HCT116 (cell line): ENCODE measurements around the gene SDC3. TPM values are rescaled to one million over a fixed set of nuclear protein-coding genes. Genes with fewer than 3 reads are reported as not detected.

Experiments
- ATAC-seq: fragments of 200-7000 bp; cut with Tn5 transposase; 2 replicates; pipeline ENCODE4 v1.9.1; 2020; ENCODE audit warnings: mild to moderate bottlenecking, moderate library complexity
- BruUV-seq: library from RNA; stranded (reverse); fragments of 400-500 nt; replicated peaks from 2 replicates; lab custom pipeline; 2021; lab: Mats Ljungman, UMichigan
- CTCF ChIA-PET: fragments of 300-600 bp; sonication (Branson Sonifier 250); formaldehyde crosslinking; loops from one replicate; lab custom pipeline; 2021; ENCODE audit warnings: antibody characterized with exemption; lab: Charles Lee
- POLR2A ChIA-PET: fragments of 300-600, 350-600 bp; sonication (Branson Sonifier 250); formaldehyde crosslinking; loops from one replicate; lab custom pipeline; 2021; ENCODE audit warnings: antibody characterized with exemption; lab: Charles Lee
- RAD21 ChIA-PET, 2 experiments: fragments of 300-600 bp; sonication (Branson Sonifier 250); formaldehyde crosslinking; loops; one replicate each; lab custom pipeline; 2023; ENCODE audit warnings: low total read pairs in 2 of 2; ENCODE audit not compliant: uncharacterized antibody in 2 of 2, unreplicated experiment in 2 of 2, low non-redundant PET in 1 of 2; lab: Charles Lee
- DNase-seq: peaks from one replicate; pipeline ENCODE4 v3.0.0-alpha.2; 2010; ENCODE audit warnings: low read depth, low spot score
- H2AFZ ChIP-seq: fragments of 200-600 bp; shearing (Covaris generic), sonication (generic); 2 replicates; pipeline ENCODE4 v1.6.1; 2017; ENCODE audit warnings: low read depth, mixed run types, mixed read lengths, antibody characterized with exemption, low read length; ENCODE audit not compliant: poor library complexity, severe bottlenecking
- H3K27ac ChIP-seq: 2 replicates; pipeline ENCODE4 v1.5.1; 2012; ENCODE audit warnings: low read depth, low read length
- H3K27me3 ChIP-seq: fragments of 200-600 bp; sonication (generic); 2 replicates; pipeline ENCODE4 v1.6.1; 2016; ENCODE audit warnings: mixed run types, low read length, mixed read lengths; ENCODE audit not compliant: insufficient read depth
- H3K36me3 ChIP-seq, 2 experiments: fragments of 200-500 bp in 1 of 2; fragments of 200-600 bp in 1 of 2; sonication (Bioruptor generic) in 1 of 2; sonication (generic) in 1 of 2; 2 replicates each; pipeline versions ENCODE4 v1.5.1 to v1.6.1; 2014 to 2016; ENCODE audit warnings: low read length in 2 of 2, inconsistent platforms in 1 of 2, mixed read lengths in 1 of 2, mixed run types in 1 of 2; ENCODE audit not compliant: insufficient read depth in 2 of 2, control insufficient read depth in 1 of 2
- H3K4me1 ChIP-seq, 2 experiments: fragments of 200-600 bp in 1 of 2; sonication (generic) in 1 of 2; 2 replicates each; pipeline versions ENCODE4 v1.5.1 to v1.6.1; 2012 to 2017; ENCODE audit warnings: low read length in 2 of 2, inconsistent platforms in 1 of 2, mild to moderate bottlenecking in 1 of 2, mixed read lengths in 1 of 2, mixed run types in 1 of 2, moderate library complexity in 1 of 2; ENCODE audit not compliant: insufficient read depth in 2 of 2, control insufficient read depth in 1 of 2
- H3K4me2 ChIP-seq: fragments of 200-600 bp; sonication (generic); 2 replicates; pipeline ENCODE4 v1.6.1; 2017; ENCODE audit warnings: mixed run types, low read length, mixed read lengths
- H3K4me3 ChIP-seq, 2 experiments: fragments of 200-600 bp in 1 of 2; sonication (generic) in 1 of 2; replicated peaks in 1 of 2; 2 replicates each; pipeline ENCODE4 v1.5.1; 2011 to 2016; ENCODE audit warnings: low read length in 2 of 2, control low read depth in 1 of 2, low read depth in 1 of 2, mild to moderate bottlenecking in 1 of 2, mixed read lengths in 1 of 2, mixed run types in 1 of 2
- H3K79me2 ChIP-seq: fragments of 200-600 bp; sonication (generic); 2 replicates; pipeline ENCODE4 v1.6.1; 2017; ENCODE audit warnings: mild to moderate bottlenecking, mixed run types, low read length, moderate library complexity, mixed read lengths; ENCODE audit not compliant: insufficient read depth
- H3K9ac ChIP-seq: fragments of 200-600 bp; sonication (generic); 2 replicates; pipeline ENCODE4 v1.6.1; 2016; ENCODE audit warnings: low read length, mixed read lengths
- H3K9me2 ChIP-seq: fragments of 200-600 bp; sonication (generic), shearing (Covaris generic); 2 replicates; pipeline ENCODE4 v1.6.1; 2017; ENCODE audit warnings: mixed run types, mild to moderate bottlenecking, moderate library complexity; ENCODE audit not compliant: insufficient read depth
- H3K9me3 ChIP-seq, 2 experiments: fragments of 200-500 bp in 1 of 2; fragments of 200-600 bp in 1 of 2; sonication (Bioruptor generic) in 1 of 2; sonication (generic) in 1 of 2; 2 replicates each; pipeline ENCODE4 v1.6.1; 2014 to 2017; ENCODE audit warnings: low read length in 2 of 2, mixed read lengths in 2 of 2, inconsistent platforms in 1 of 2, low read depth in 1 of 2, mild to moderate bottlenecking in 1 of 2, mixed run types in 1 of 2, moderate library complexity in 1 of 2; ENCODE audit not compliant: control insufficient read depth in 1 of 2, insufficient read depth in 1 of 2
- H4K20me1 ChIP-seq: fragments of 200-600 bp; sonication (generic), shearing (Covaris generic); 2 replicates; pipeline ENCODE4 v1.6.1; 2017; ENCODE audit warnings: mixed run types, mild to moderate bottlenecking, moderate library complexity; ENCODE audit not compliant: insufficient read depth
- CBX3 ChIP-seq: IDR thresholded peaks from 2 replicates; pipeline ENCODE4 v1.6.1; 2012; ENCODE audit warnings: low read depth
- ELF1 ChIP-seq: IDR thresholded peaks from 2 replicates; pipeline ENCODE4 v1.6.1; 2012; ENCODE audit warnings: low read depth, borderline replicate concordance
- EZH2phosphoT487 ChIP-seq: fragments of 200-600 bp; IDR thresholded peaks from 2 replicates; pipeline ENCODE4 v1.6.1; 2018; ENCODE audit warnings: antibody characterized with exemption, borderline replicate concordance
- JUND ChIP-seq: IDR thresholded peaks from 2 replicates; pipeline ENCODE4 v1.6.1; 2012
- RAD21 ChIP-seq: IDR thresholded peaks from 2 replicates; pipeline ENCODE4 v1.6.1; 2012; ENCODE audit warnings: low read depth, mild to moderate bottlenecking
- SIN3A ChIP-seq: IDR thresholded peaks from 2 replicates; pipeline ENCODE4 v1.6.1; 2012; ENCODE audit warnings: low read depth
- SRF ChIP-seq: IDR thresholded peaks from 2 replicates; pipeline ENCODE4 v1.6.1; 2012; ENCODE audit warnings: low read depth
- TCF7L2 ChIP-seq: IDR thresholded peaks from 2 replicates; pipeline ENCODE4 v1.7.0; 2011; ENCODE audit warnings: borderline replicate concordance, inconsistent platforms; ENCODE audit not compliant: insufficient read depth, insufficient read length; ENCODE audit errors: extremely low read depth
- YY1 ChIP-seq: IDR thresholded peaks from 2 replicates; pipeline ENCODE4 v1.6.1; 2011; ENCODE audit warnings: low read length, low read depth, moderate library complexity, mild to moderate bottlenecking; ENCODE audit not compliant: insufficient replicate concordance; ENCODE audit errors: extremely low read depth
- ZFX ChIP-seq: fragments of 450-650 bp; IDR thresholded peaks from 2 replicates; pipeline ENCODE4 v1.6.1; 2017
- ZNF274 ChIP-seq: fragments of 200-500 bp; sonication (Bioruptor generic); IDR thresholded peaks from 2 replicates; pipeline ENCODE4 v1.6.1; 2014; ENCODE audit warnings: mild to moderate bottlenecking, low read depth, low read length, inconsistent platforms
- intact Hi-C: fragments of 100-400 bp; cut with micrococcal nuclease; formaldehyde crosslinking; loops from 2 replicates; pipeline ENCODE4 v1.10.0; 2022
- total RNA-seq: library from RNA; stranded (reverse); gene quantifications from one replicate; pipeline ENCODE4 v1.2.1, GENCODE V29; 2021; ENCODE audit not compliant: unreplicated experiment
- TF ChIP-seq, protein P1 (sequence below): IDR thresholded peaks from 2 replicates; pipeline ENCODE4 v1.6.1; 2012; ENCODE audit warnings: low read depth
- TF ChIP-seq, protein P2 (sequence below): IDR thresholded peaks from 2 replicates; pipeline ENCODE4 v1.6.1; 2012
- TF ChIP-seq, protein P3 (sequence below): IDR thresholded peaks from 2 replicates; pipeline ENCODE4 v1.6.1; 2012
- TF ChIP-seq, protein P4 (sequence below), 3 experiments: fragments of 200-600 bp in 1 of 3; sonication (generic) in 1 of 3; IDR thresholded peaks in 2 of 3; conservative IDR thresholded peaks in 1 of 3; 2 replicates each; pipeline ENCODE4 v1.5.1; 2012 to 2017; ENCODE audit warnings: low read depth in 2 of 3, low read length in 2 of 3, antibody characterized with exemption in 1 of 3, borderline replicate concordance in 1 of 3, control low read depth in 1 of 3, mild to moderate bottlenecking in 1 of 3, mixed read lengths in 1 of 3, mixed run types in 1 of 3, moderate library complexity in 1 of 3; ENCODE audit not compliant: insufficient read depth in 1 of 3
- TF ChIP-seq, protein P5 (sequence below): IDR thresholded peaks from 2 replicates; pipeline ENCODE4 v1.6.1; 2011; ENCODE audit warnings: mild to moderate bottlenecking, low read length, moderate library complexity; ENCODE audit not compliant: insufficient replicate concordance; ENCODE audit errors: extremely low read depth

SDC3 gene
- total RNA-seq, 1 experiment from 2014 or later: 40.1 TPM

DNA sequence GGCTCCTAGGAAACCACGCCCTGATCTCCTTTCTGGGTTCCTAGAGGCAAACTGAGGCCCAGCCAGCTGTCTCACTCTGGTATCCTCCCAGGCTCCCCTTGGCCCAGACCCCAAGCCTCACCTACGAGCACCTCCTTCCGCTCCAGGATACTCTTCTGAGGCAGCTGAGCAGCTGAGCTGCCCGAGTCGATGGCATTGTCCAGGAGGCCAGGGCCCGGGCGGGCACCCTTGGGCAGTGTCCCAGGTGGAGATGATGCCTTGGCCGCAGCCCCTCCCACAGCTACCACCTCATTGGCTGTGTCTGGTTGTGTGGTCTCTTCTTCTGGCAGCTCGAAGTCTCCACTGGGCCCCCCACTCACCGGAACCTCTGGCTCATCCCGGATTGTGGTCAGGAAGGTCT, 34.4 kb downstream of the SDC3 start:
- Histone ChIP-seq H3K36me3 (no peaks in the 10 kb centered on the region; a peak in 1 of 4 replicates), H2AFZ (no peak overlapping the region), H3K27me3 (no peaks in the 10 kb centered on the region), H3K27ac (no peak overlapping the region), H3K4me2 (no peak overlapping the region), H3K9me2 (no peaks in the 10 kb centered on the region), H4K20me1 (no peaks in the 10 kb centered on the region), H3K4me3 (no peak overlapping the region), H3K9me3 (no peaks in the 10 kb centered on the region), H3K79me2 (no peaks in the 10 kb centered on the region), H3K4me1 (no peaks in the 10 kb centered on the region), H3K9ac (no peak overlapping the region)
- ChIA-PET CTCF (no interaction called here), POLR2A (no interaction called here), RAD21 (no interaction called here)
- BruUV-seq: no TSS peak
- intact Hi-C loops: no loop called here
- no peak for ATAC-seq
- no peak for DNase-seq
- TF ChIP-seq, protein P1, sequence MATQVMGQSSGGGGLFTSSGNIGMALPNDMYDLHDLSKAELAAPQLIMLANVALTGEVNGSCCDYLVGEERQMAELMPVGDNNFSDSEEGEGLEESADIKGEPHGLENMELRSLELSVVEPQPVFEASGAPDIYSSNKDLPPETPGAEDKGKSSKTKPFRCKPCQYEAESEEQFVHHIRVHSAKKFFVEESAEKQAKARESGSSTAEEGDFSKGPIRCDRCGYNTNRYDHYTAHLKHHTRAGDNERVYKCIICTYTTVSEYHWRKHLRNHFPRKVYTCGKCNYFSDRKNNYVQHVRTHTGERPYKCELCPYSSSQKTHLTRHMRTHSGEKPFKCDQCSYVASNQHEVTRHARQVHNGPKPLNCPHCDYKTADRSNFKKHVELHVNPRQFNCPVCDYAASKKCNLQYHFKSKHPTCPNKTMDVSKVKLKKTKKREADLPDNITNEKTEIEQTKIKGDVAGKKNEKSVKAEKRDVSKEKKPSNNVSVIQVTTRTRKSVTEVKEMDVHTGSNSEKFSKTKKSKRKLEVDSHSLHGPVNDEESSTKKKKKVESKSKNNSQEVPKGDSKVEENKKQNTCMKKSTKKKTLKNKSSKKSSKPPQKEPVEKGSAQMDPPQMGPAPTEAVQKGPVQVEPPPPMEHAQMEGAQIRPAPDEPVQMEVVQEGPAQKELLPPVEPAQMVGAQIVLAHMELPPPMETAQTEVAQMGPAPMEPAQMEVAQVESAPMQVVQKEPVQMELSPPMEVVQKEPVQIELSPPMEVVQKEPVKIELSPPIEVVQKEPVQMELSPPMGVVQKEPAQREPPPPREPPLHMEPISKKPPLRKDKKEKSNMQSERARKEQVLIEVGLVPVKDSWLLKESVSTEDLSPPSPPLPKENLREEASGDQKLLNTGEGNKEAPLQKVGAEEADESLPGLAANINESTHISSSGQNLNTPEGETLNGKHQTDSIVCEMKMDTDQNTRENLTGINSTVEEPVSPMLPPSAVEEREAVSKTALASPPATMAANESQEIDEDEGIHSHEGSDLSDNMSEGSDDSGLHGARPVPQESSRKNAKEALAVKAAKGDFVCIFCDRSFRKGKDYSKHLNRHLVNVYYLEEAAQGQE: no peak
- TF ChIP-seq ZNF274 (no peak), TCF7L2 (no peak), YY1 (no peak), ZFX (no peak), CBX3 (no peak), JUND (no peak), EZH2phosphoT487 (no peak), RAD21 (no peak), ELF1 (no peak), SIN3A (no peak), SRF (no peak)
- TF ChIP-seq, protein P2, sequence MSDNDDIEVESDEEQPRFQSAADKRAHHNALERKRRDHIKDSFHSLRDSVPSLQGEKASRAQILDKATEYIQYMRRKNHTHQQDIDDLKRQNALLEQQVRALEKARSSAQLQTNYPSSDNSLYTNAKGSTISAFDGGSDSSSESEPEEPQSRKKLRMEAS: no peak
- TF ChIP-seq, protein P3, sequence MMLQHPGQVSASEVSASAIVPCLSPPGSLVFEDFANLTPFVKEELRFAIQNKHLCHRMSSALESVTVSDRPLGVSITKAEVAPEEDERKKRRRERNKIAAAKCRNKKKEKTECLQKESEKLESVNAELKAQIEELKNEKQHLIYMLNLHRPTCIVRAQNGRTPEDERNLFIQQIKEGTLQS: no peak
- TF ChIP-seq, protein P4, sequence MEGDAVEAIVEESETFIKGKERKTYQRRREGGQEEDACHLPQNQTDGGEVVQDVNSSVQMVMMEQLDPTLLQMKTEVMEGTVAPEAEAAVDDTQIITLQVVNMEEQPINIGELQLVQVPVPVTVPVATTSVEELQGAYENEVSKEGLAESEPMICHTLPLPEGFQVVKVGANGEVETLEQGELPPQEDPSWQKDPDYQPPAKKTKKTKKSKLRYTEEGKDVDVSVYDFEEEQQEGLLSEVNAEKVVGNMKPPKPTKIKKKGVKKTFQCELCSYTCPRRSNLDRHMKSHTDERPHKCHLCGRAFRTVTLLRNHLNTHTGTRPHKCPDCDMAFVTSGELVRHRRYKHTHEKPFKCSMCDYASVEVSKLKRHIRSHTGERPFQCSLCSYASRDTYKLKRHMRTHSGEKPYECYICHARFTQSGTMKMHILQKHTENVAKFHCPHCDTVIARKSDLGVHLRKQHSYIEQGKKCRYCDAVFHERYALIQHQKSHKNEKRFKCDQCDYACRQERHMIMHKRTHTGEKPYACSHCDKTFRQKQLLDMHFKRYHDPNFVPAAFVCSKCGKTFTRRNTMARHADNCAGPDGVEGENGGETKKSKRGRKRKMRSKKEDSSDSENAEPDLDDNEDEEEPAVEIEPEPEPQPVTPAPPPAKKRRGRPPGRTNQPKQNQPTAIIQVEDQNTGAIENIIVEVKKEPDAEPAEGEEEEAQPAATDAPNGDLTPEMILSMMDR (IDR thresholded peaks at IDR 0.05 in 2 of 3, conservative IDR thresholded peaks at IDR 0.05 in 1 of 3; ENCODE audit: borderline replicate concordance in 1 of 3, insufficient read depth in 1 of 3, low read depth in 2 of 3, low read length in 2 of 3): no peak
- TF ChIP-seq, protein P5, sequence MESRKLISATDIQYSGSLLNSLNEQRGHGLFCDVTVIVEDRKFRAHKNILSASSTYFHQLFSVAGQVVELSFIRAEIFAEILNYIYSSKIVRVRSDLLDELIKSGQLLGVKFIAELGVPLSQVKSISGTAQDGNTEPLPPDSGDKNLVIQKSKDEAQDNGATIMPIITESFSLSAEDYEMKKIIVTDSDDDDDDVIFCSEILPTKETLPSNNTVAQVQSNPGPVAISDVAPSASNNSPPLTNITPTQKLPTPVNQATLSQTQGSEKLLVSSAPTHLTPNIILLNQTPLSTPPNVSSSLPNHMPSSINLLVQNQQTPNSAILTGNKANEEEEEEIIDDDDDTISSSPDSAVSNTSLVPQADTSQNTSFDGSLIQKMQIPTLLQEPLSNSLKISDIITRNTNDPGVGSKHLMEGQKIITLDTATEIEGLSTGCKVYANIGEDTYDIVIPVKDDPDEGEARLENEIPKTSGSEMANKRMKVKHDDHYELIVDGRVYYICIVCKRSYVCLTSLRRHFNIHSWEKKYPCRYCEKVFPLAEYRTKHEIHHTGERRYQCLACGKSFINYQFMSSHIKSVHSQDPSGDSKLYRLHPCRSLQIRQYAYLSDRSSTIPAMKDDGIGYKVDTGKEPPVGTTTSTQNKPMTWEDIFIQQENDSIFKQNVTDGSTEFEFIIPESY: no peak
